GM18519 (cell line): Measurements from ENCODE around the gene P2RY6.
"Not testable (repeated sequence)": the region's sequence is repeated elsewhere in the genome, so short reads cannot be mapped to it uniquely, and the experiment has no call there.

Experiments
- ATAC-seq: cut with Tn5 transposase; IDR thresholded peaks from one replicate; pipeline ENCODE4 v1.9.1; 2021; ENCODE audit warnings: mild to moderate bottlenecking, moderate library complexity; ENCODE audit not compliant: unreplicated experiment, low FRiP score

The P2RY6 gene

GRCh38 chr11:73271936-73272679 is at the start of gene P2RY6:
TSS of gene P2RY6 (plus strand) at chr11:73272338. CDS start at chr11:73296519, 24,181 bp downstream.
- no peak for ATAC-seq

DNA sequence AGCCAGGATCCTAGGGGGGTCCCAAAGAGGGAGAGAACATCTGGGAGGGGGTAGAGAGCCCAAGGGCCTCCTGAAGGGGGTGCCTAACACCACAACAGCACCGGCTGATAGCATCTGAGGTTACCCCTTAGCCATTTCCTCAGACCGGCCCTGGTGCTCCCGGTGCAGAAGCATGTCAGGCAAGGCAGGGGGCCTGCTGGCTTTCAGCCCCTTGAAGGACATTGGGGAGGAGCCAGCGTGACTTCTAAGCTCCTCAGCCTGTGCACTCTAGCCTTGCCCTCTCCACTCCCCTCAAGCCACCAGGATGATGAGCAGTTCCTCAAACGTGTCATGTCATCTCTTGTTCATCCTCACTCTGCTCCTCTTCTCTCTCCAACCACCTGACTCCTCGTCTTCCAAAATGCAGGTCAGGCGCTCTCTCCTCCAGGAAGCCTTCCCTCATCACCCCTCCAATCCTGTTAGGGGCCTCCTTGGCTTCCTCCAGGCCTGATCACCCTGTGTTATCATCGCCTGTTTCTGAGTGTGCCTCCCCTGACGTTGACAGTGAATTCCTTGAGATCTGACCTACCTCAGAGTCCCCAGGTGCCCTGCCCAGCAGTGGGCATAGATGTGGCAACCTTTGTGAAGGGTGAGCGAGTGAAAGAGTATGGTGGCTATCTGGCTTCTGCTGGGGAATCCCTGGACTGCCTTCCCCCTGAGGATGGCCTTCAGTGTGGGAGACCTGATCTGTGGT is 48.0 kb upstream of the P2RY6 start:
- no peak for ATAC-seq

DNA sequence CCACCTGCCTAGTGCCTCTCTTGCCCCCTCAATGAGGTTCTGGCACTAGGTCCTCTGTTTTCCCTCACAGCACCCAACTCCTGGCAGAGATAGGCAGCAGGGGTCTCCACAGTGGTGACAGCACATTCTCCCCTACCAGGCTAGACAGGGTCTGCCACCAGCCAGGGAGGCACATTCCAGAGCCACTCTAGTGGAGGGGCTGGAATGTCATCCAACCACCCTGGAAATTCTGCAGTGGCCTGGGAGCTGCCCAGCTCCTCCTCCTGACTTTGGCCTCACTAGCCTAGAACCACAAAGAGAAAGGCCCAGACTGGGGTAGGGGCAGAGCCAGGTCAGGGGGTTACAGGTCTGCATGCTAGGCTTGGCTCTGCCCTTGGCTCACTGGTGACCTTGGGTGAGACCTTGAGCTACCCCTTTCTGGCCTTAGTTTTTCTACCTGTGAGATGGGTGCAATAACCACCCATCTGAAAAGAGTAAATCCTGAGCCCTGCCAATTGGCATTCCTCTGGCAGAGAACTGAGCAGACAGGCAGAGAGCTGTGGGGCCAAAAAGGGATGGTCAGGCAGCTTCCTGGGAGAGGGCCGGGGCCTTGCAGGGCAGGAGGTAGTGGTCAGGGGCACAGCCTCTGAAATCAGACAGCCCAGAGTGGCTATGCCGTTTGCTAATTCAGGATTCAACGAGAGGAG is 47.0 kb upstream of the P2RY6 start:
- ATAC-seq = no peak

DNA sequence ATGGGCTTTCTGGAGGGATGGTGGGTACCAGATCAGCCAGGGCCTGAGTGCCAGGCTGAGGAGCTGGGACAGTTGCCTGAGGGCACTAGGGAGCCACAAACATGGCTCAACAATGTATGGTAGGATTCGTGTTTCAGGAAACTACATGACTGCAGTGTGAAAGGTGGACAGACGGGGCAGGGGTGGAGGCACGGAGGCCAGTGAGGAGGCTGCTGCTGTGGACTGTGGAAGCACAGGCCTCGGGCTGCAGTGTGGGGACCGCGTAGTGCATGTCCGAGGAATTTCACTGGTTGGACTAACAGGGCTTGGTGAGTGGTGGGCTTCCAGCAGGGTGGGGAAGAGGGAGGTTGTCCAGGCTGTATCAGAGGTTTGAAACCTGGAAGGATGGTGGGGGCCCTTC is 46.3 kb upstream of the P2RY6 start:
- no peak for ATAC-seq

DNA sequence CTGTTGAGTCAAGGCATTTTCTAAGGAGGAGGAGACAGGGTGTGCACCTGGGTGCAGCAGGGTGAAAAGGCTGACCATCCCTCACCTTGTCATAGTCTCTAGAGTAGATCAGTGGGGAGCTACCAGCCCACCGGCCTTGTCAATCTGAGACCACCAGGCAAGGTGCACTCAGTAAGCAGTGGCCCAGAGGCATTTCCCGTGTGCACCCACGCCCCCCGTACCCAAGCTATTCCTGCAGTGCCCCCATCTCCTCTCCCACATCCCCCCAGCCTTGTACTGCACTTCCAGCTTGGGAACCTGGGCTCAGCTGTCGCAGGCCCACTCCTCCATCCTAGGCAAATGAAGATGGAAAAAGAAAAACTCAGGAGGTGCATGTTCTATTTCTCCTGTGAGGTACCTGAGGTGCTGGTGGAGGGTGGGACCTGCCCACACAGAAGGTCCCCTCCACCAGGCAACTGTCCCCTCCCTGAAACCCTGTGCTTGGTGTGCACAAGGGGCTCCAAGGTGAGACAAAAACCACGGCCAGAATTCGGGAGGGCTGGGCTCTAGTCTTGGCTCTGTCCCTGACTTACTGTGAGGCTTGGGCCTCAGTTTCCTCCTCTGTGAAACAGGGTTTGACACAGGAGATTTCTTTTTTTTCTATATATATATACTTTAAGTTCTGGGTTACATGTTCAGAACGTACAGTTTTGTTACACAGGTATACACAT is 45.7 kb upstream of the P2RY6 start:
- no peak for ATAC-seq

DNA sequence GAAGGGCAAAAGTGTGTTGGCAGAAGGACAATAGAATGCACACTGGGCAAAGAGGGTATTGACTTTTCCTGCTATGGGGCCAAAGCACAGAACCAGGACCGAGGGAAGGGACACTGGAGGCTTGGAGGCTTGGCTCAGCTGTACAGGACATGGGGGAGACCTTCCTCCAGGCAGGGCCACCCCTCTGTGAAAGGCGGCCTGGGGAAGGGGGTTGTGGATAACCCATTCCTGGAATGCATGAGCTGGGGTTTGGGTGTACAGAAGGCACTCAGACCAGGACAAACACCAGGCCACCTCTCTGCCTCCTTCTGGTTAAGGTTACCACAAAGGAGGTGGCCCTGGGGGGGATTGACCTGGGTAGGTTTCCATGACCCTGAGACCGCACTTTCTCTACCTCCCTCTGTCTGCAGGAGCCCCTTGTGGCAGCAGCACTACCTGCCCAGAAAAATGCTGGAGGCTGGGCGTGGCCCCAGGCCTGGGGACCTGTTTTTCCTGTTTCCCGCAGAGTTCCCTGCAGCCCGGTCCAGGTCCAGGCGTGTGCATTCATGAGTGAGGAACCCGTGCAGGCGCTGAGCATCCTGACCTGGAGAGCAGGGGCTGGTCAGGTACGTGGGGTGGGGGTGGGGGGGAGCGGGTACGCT is 44.4 kb upstream of the P2RY6 start:
- no peak for ATAC-seq

DNA sequence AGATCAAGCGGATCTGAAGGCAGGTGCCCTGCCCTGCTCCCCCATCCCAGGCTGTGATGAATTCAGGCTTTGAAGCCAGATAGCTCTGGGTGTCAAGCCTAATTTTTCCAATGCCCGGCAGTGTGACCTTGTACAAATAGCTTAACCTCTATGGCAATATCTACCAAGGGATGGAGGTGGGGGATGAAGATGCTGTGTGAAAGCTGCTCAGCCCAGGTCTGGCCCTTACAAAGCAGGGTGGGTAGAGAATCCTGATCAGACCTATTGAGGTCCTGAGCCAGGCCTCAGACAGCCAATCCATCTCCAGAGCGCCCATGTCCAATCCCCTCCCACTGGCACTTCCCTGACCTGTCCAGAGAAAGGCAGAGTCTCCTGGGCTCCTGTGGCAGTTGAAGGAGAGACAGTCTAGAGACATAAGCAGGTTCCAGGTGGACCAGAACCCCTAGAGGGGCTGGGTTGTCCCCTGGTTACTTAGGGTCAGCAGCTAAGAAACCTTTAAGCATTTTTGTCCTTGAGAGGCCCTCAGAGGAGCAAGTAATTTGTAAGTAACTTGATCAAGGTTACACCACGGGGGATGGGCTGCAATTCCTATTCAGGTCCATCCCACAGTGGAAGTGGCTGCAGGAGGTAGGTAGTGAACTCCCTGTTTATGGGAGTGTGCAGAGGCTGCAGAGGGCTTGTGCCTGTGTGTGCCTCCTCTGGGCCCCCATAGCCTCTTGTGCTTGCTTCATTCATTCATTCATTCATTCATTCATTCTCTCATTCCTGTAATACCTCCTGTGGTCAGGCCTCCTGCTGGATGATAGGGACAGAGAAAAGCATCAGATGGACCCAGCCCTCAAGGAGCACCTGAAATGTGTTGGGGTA is 43.6 kb upstream of the P2RY6 start:
- ATAC-seq = no peak

- no peak for ATAC-seq
Observed at GRCh38 chr11:73229321-73229895, 42.7 kb upstream of the P2RY6 start.

DNA sequence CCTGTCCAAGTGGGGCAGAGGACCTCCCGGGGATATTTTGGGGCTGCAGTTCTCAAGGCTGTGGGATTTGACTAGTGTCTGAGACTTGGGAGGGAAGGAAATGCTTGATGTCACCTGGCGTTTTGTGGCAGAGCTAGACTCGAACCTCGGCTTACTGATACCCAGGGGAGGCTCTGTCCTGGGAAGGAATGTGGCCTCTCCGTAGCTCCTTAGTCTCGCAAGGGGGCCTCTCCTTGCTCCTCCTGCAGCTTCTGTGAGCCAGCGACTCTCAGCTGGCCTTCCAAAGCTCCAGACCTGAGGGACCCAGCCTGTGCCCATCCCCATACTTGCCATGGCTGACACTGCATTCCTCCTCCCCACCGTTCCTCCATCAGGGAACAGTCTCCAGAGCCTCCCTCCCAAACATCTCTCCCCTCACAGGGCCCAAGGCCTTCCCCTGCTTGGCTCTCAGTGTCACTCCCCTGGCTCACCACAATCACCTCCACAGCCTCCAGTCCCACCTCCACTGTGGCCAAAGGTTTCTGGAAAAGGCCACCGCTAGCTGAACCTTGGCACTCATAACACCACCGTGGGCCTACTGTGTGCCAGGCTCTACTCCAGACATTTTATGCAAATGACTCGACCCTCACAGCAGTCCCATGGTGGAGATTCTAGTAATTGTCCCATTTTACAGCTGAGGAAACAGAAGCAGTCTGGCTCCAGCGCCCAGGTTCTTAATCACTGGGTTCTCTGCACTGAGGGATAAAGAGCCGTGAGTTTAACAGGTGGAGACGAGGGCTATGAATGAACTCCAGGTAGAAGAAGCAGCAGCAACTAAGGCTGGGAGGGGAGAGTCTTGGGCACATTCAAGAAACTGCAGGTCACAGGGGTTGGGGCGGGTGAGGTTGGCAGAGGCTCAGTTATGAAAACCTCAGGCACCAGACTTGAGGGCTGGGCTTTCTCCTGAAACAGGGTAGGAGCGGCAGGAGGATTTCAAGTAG is 42.0 kb upstream of the P2RY6 start:
- no peak for ATAC-seq

GRCh38 chr11:73230931-73231330 is 41.2 kb upstream of the P2RY6 start:
- ATAC-seq = no peak

DNA sequence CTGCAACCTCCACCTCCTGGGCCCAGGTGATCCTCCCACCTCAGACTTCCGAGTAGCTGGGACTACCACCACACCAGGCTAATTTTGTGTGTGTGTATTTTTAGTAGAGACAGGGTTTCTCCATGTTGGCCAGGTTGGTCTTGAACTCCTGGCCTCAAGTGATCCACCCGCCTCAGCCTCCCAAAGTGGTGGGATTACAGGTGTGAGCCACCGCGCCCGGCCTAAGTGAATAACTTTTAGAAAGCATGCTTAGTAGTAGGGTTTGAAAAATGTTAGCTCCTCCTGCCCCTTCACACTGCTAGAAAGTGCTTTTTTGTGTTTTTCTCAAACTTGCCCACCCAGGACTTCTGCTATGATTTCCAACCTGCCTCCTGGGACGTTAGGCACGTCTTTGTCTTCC is 39.7 kb upstream of the P2RY6 start:
- ATAC-seq = not testable (repeated sequence)

GRCh38 chr11:73233211-73233610 is 38.9 kb upstream of the P2RY6 start:
- no peak for ATAC-seq

DNA sequence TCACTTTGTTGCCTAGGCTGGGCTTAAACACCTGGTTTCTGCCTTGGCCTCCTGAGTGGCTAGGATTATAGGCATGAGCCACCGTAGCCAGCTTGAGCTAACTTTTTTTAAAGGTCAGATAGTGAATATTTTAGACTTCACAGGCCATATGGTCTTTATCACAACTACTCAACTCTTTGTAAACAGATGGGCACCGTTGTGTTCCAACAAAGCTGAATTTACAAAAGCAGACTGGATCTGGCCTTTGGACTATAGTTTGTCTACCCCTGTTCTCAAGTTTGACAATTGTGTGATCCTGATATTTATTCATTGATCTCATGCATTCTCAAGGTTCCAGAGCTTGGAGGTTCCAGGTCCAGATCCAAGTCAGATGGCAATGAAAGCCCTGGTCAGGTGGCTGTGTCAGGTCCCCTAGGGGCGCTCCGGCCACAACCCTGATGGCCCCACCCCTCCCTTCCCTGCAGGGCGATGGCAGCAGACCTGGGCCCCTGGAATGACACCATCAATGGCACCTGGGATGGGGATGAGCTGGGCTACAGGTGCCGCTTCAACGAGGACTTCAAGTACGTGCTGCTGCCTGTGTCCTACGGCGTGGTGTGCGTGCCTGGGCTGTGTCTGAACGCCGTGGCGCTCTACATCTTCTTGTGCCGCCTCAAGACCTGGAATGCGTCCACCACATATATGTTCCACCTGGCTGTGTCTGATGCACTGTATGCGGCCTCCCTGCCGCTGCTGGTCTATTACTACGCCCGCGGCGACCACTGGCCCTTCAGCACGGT is 38.3 kb upstream of the P2RY6 start:
- no peak for ATAC-seq

- ATAC-seq = no peak
Observed at GRCh38 chr11:73234471-73235181, 37.5 kb upstream of the P2RY6 start.

DNA sequence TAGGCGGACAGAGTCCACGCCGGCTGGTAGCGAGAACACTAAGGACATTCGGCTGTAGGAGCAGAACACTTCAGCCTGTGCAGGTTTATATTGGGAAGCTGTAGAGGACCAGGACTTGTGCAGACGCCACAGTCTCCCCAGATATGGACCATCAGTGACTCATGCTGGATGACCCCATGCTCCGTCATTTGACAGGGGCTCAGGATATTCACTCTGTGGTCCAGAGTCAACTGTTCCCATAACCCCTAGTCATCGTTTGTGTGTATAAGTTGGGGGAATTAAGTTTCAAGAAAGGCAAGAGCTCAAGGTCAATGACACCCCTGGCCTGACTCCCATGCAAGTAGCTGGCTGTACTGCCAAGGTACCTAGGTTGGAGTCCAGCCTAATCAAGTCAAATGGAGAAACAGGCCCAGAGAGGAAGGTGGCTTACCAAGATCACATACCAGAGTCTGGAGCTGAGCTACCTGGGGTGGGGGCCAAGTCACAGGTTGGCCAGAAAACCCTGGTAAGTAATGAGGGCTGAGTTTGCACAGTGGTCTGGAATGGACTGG is 36.8 kb upstream of the P2RY6 start:
- ATAC-seq = no peak

DNA sequence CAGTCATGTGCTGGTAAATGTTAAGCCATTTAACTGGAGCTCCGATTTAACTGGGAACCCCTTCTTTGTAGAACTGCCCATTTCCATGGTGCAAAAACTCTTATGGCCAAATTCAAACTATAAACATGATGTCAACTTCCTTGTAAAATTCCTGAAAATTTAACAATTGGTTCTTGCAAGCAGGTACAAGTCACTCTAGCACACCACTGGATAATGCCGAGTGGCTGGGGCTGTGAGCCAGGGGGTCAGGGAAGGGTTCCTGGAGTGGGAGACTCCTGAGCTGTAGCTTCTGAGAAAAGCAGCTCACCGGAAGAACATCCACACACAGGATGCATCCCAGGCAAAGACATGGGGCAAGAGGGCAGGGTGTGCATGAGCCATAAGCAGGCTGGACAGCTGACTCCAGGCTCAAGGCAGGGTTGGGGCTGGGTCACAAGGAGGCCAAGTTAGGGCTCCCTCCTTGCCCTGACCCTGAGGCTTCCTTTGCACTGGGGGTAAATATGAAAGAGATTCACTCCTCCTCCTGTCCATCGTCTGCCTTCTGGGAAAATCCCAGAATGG is 35.9 kb upstream of the P2RY6 start:
- no peak for ATAC-seq
